HG02759 (cell line): ENCODE results near the gene RSPH9.
"Not testable (repeated sequence)": the region's sequence is repeated elsewhere in the genome, so short reads cannot be mapped to it uniquely, and the experiment has no call there.

Experiments used
- ATAC-seq: cut with Tn5 transposase; IDR thresholded peaks from one replicate; pipeline ENCODE4 v1.9.1; 2021; ENCODE audit warnings: mild to moderate bottlenecking, moderate library complexity; ENCODE audit not compliant: unreplicated experiment

Gene RSPH9

DNA sequence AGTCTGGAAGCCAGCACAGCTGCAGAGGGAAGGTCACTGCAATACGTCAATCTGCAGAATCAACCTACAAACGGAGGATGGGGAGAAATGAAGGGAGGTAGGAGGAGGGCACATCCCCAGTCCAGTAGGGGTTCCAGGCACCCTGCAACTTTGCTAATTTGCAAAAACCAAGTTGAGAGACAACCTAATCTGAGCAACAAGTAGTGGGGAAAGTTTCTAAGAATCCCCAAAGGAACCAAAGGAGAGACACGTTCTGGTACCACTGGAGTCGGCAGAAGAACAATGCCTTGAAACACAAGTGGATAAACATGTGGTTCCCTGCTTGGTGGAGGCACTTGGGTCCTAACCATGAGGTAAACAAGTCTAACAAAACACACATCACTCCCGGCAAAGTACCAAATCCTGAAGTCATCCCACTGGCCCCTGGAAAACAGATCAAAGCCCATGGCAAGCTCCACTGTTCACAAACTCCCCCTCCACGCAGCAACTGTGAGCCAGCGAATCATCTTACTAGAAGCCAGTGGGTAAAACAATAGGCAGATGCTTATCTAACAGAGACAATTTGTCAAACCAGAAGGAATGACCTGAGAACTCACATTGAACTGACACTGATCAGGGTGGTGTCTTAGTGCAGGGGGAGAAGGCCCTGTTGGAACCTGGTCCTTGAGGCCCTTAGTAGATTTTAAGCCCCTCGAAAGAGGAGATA, 38.0 kb downstream of the RSPH9 start:
- ATAC-seq = no peak

- ATAC-seq = peak; percentile 64
Observed at GRCh38 chr6:43683708-43684455, 39.0 kb downstream of the RSPH9 start.

DNA sequence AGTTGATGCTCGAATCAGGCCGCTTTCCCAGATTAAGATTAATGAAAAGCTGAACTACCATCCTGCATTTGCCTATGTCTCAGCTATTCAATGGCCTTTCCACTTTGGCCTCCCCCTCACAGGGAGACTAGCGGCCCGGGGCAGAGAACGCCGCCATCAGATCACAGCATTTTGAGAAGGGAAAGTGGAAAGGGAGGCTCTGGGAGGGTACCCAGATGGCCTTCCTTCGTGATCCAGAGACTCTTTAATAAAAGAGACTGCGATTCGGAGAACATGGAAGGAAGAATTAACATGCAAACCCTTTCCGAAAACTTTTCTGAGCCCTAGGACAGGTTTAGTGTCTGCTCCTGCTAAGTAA, 42.2 kb downstream of the RSPH9 start:
- ATAC-seq = peak; percentile 3

DNA sequence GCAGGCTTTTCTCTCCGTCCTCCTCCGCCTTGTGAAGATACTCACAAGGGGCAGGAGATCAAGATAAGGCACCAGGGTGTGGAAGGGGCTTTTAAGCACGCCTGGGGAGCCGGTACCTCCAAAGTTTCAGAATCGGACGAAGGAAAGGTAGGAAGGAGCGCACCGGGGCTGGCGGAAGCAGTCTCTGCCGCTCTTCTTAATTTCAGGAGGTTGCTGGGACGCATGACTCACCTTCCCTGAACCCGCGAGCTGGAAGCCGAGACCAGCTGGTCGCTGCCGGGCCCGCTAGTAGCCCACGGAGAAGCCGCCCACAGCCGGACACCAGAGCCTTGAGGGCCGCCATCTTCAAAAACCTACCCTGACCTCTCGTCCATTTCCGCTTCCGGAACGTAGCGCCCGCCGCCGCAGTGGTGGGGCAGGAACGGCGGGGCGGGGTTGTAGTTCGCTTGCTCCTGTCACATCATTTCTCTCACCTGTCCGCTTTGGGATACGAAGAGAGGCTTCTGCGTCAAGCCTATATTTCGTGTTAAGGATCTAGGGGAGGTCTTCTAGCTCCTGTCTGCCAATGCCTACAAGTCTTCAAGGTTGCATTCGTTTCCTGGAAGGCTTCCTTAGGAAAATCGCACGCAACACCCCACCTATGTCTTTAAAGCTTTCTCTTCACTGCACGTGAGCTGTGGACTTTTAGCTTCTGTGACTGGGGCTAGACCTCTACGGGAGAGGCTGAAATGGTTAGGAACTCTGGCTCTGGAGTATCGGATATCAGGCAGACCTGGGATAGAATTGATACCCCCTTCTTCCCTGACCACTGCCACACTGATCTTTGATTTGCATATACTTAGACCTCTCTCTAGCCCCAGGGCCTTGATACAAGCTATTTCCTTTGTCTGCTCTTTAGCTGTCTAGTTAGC, 42.9 kb downstream of the RSPH9 start, which contains the start of gene MRPS18A:
MRPS18A (minus strand) TSS at position 355 of the 911 bp plus-strand sequence; CDS start at position 343, 12 bp downstream.
- ATAC-seq = peak; percentile 92

- no peak for ATAC-seq
Observed at GRCh38 chr6:43689421-43689820, 44.6 kb downstream of the RSPH9 start.

DNA sequence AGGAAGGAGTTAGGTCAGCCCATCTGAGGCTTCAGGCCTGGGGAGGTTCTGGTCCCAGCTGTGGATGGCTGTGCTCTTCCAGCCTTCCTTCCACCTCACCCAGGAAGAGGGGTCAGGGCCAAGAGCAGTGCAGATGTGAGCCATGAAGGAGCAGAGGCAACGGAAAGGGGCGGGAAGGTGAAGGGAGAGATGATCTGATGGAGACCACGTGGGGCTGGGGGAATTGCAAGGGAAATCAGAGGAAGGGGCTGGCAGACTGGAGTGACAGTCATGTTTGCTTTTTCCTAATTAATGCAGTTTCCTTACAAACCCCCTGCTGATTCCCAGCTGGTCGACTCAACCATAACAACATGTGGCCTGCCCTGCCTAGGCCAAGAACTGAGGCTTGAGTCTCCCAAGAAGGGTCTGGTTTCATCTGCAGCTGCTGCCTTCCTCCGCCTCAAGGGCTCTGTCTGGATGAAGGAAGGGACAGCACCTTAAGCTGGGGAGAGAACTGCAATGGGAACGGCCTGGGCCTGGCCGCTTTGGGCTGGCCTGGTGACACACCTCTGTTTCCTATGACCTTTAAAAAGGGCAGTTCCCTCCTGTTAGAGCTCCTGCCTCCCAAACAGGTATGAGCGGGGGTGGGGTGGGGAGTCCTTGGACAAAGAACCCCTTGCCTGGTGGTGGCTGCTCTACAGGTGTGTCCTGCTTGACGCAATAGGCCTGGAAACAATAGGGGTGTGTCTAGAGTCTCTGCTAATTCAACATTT, 50.6 kb downstream of the RSPH9 start:
- no peak for ATAC-seq

DNA sequence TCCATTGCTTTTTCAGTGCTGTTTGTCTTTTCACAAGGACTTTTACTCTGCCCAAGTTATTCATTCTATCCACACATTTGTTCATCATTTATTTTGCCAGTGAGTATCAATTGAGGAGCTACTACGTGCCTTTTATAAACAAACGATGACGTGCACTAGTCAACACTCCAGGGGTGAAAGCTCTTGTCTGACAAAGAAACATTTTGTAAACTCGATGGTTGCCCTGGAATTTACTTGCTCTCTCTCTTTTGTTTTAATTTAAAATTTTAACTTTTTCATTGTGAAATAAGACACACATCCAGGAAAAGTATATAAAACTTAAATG, 51.1 kb downstream of the RSPH9 start:
- no peak for ATAC-seq

GRCh38 chr6:43697421-43697820, 52.6 kb downstream of the RSPH9 start:
- ATAC-seq = no peak

DNA sequence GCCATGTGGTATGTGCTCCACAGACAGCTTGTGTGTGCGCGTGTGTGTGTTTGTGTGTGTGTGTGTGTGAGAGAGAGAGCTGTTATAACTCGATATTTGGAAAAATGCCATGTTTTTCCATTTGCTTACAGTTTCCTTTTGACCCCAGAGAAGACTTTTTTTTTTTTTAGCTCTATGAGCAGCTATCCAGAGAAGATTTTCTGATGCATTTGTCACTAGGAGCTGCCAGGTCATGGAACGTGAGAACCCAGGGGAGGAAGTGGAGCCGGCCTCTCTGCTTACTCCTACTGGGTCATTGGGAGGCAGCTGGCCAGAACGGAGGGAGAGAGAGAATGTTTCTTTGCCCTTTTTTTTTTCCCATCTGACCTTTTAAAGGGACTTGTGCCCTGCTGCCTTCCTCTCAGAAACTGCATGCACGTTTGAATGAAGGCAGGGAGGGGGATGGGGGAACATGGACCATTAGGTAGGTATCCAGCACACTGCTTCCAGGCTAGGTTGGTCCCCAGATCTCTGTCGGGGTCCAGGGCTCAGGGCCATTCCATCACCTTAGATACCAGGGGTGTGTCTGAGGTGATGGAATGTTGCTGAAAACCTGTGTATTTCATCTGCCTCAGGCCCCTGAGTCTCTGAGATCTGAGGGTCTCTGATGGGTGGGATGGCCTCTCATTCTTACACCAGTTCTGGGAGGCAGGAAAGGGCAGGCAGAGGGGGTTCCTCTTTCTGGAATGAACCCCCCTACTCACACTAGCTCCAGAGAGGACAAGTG, 53.9 kb downstream of the RSPH9 start:
- ATAC-seq = no peak

- no peak for ATAC-seq
Observed at GRCh38 chr6:43699564-43700186, 54.8 kb downstream of the RSPH9 start.

DNA sequence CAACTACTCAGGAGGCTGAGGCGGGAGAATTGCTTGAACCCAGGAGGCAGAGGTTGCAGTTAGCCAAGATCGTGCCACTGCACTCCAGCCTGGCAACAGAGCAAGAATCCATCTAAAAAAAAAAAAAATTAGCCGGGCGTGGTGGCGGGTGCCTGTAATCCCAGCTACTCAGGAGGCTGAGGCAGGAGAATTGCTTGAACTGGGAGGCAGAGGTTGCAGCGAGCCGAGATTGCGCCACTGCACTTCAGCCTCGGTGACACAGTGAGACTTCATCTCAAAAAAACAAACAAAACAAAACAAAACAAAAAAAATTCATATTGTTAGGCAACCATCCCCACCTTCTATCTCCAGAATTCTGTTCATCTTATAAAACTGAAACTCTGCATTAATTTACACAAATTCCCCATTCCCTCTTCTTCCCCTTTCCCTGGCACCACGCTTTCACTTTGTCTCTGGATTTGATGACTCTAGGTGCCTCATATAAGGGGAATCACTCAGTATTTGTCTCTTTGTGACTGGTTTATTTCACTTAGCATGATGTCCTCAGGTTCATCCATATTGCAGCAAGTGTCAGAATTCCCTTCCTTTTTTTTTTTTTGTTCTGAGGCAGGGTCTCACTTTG, 56.2 kb downstream of the RSPH9 start:
- ATAC-seq = not testable (repeated sequence)

DNA sequence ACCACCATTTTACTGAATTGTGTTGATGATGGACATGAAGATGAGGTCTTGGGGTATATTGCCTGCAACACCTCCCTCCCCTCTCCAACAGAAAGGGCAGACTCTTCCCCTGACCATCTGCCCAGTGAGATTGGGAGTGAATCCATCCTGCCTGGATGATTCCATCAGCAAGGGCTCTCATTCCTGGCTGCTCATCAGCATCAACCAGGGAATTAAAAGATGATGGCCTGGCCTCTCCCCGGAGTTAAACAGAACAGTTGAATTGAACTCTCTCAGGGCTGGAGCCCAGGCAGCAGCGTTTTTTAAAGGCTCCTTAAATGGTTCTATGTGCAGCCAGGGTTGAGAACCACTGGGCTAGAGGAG, 57.3 kb downstream of the RSPH9 start:
- ATAC-seq = no peak

DNA sequence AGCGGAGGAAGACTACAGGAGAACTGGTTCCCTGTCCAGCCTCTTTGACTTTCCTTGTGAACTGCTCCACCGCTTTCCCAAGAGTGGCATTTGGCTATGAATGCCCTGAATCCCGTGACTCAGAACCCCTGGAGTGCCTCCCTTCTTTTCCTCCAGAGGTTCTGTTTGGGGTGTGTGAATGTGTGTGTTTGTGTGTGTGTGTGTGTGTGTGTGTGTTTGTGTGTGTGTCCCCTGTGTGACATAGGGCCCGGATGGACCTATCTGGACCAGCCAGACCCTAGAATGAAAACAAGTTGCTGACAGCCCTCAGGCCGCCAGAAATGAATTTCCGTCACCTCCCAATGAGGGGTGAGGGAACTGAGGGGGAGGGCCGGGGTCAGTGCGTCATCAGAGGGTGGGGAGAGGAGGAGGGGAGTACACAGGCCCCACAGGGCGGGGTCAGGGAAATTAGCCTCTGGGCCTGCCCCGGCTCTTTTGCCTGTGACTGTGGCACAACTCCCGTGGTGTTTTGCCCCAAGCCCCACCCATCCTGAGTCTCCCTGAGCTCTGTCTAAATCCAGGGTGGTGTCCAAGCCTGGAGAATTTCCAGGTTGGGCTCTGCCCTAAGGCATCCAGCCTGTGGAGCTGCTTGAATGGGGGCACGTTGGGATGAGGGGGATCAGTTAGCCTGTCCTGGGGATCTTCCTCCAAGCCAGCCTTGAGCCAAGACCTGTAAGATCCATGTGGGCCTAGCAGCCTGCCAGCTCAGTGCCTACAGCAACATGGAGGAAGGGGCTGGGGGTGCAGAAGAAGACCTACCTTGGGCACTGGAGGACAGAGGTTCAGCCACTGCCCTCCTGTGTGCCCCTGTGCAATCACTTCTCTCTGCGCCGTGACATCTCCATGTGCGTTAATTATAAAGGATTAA, 58.0 kb downstream of the RSPH9 start:
- peak; percentile 49 for ATAC-seq

GRCh38 chr6:43703512-43704429, 58.9 kb downstream of the RSPH9 start:
- no peak for ATAC-seq

DNA sequence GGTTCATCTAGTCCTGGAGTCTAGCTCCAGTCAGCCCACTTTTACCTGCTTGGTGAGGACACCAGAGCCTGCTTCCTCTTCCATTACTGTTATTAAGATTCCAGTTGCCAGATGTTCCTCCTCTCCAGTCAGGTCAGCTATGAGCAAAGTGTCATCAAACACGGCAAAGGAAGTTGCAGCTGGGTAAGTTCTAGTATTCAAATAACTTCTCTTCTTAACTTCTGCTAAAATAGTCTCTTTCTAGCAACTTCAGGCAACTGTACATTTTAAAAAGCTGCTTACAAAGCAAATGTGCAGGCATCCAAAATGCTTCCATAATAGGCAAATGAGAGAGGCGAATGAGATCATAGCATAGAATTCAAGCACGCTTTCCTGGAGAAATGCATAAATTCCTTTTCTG, 61.2 kb downstream of the RSPH9 start:
- no peak for ATAC-seq

- no peak for ATAC-seq
Observed at GRCh38 chr6:43706788-43707187, 62.0 kb downstream of the RSPH9 start.

DNA sequence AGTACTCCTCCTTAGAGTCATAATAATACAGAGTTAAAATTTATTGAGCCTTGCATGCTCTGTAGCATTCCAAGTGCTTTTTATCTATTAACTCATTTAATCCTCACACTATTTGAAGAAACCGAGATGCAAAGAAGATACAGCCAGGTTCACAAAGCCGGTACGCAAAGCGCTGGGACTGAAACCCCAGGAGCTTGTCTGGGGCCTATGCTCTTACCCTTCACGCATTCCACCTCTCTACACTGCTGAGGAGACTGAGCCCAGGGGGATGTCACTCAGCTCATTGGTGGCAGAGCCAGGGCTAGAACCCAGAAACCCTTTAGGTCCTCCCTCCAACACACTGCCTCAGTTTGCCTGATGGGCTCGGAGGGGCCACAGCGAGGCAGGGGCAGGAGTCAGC, 62.4 kb downstream of the RSPH9 start:
- ATAC-seq = no peak
